Right lobe of liver (tissue), 6 donors: ENCODE data around the gene TOMM70. TPM values are rescaled to one million over a fixed set of nuclear protein-coding genes. Genes with fewer than 3 reads are reported as not detected.

Experiments used
- ATAC-seq, 4 donors: fragments of 200-7000 bp; cut with Tn5 transposase; one replicate each; pipeline ENCODE4 v1.9.1; 2020; ENCODE audit warnings: mild to moderate bottlenecking in 4 of 4, moderate library complexity in 4 of 4
- DNase-seq, 3 donors: peaks; one replicate each; pipeline ENCODE4 v3.0.0-alpha.2; 2020
- H3K27ac ChIP-seq, 3 donors: fragments of 200-600 bp; one replicate each; pipeline ENCODE4 v1.8.0; 2022
- H3K27me3 ChIP-seq, 2 donors: fragments of 200-600 bp; one replicate each; pipeline ENCODE4 v1.8.0; 2022
- H3K36me3 ChIP-seq, 4 donors: fragments of 200-600 bp; sonication (generic) in 1 of 4; one replicate each; pipeline versions ENCODE4 v1.5.1 to v1.8.0; 2017 to 2022; ENCODE audit warnings: control low read depth in 1 of 4
- H3K4me1 ChIP-seq, 4 donors: fragments of 200-600 bp; sonication (generic) in 1 of 4; one replicate each; pipeline versions ENCODE4 v1.5.1 to v1.8.0; 2017 to 2022; ENCODE audit warnings: control low read depth in 1 of 4
- H3K4me3 ChIP-seq, 3 donors: fragments of 200-600 bp; one replicate each; pipeline ENCODE4 v1.8.0; 2022
- H3K9me3 ChIP-seq, 4 donors: fragments of 200-600 bp; sonication (generic) in 1 of 4; one replicate each; pipeline versions ENCODE4 v1.5.1 to v1.8.0; 2017 to 2022; ENCODE audit warnings: control low read depth in 1 of 4
- CTCF ChIP-seq, 4 donors: fragments of 200-600 bp in 3 of 4; fragments of 450-650 bp in 1 of 4; IDR thresholded peaks; one replicate each; pipeline versions ENCODE4 v1.5.1 to v1.8.0; 2016 to 2022; ENCODE audit warnings: antibody characterized with exemption in 4 of 4, mild to moderate bottlenecking in 2 of 4
- POLR2A ChIP-seq: fragments of 450-650 bp; IDR thresholded peaks from one replicate; pipeline ENCODE4 v1.6.1; 2017; ENCODE audit warnings: antibody characterized with exemption, mild to moderate bottlenecking
- WGBS: methylation state at CpG from one replicate; pipeline ENCODE4 v1.1.6; 2018; ENCODE audit warnings: low coverage, low lambda C conversion rate; ENCODE audit not compliant: insufficient coverage; ENCODE audit errors: missing lambda C conversion rate; 5-methylcytosine and 5-hydroxymethylcytosine counted together
- intact Hi-C, 2 donors: fragments of 100-400 bp; cut with DNase I; formaldehyde crosslinking; loops; one replicate each; pipeline versions ENCODE4 v1.11.2 to v1.14.1; 2022
- total RNA-seq, 6 experiments: library from RNA; depleted of rRNA in 2 of 6; stranded (reverse); fragments of >200 nt in 2 of 6; fragmentation: NEBNext Ultra II Directional in 3 of 6; extraction: Animal tissue kit (Norgen Biotek cat#: 25700) in 3 of 6; gene quantifications; one replicate each; pipeline versions ENCODE4 v1.1.0 to v1.2.4, GENCODE V29; 2016 to 2023
- donor health status: DM: no; HTN: yes; CAD: no.
- donor health status: DM: no; HTN: no; CAD: no.
- donor health status: DM: no; HTN: no; CAD: no.
- donor health status: DM: no; HTN: yes; CAD: no.
- donor health status: DM: no; HTN: yes; CAD: no.

The TOMM70 gene
- total RNA-seq, 6 experiments from 2014 or later, result 30.2 to 44.9 (median 39.6) TPM

- no peak for ATAC-seq
- H3K4me1 ChIP-seq, result no peaks in the 10 kb centered on the region
- intact Hi-C loops, result no loop called here
- no peaks in the 10 kb centered on the region for H3K27me3 ChIP-seq
- no peak for DNase-seq
- no peak overlapping the region for H3K27ac ChIP-seq
- TF ChIP-seq POLR2A (no peak), CTCF (IDR thresholded peaks at IDR 0.05) (no peak)
- 92% methylated on average over 3 of the region's 3 CpGs for WGBS
- H3K4me3 ChIP-seq, result no peak overlapping the region
- no peaks in the 10 kb centered on the region for H3K9me3 ChIP-seq
- no peaks in the 10 kb centered on the region for H3K36me3 ChIP-seq
Observed at GRCh38 chr3:100440895-100441294, 40.0 kb upstream of the TOMM70 start.

- ATAC-seq, result no peak
- H3K27ac ChIP-seq, result no peak overlapping the region
- 91% methylated on average over 2 of the region's 2 CpGs for WGBS
Observed at GRCh38 chr3:100438623-100438974, 37.7 kb upstream of the TOMM70 start.

GRCh38 chr3:100437721-100438622 lies 37.1 kb upstream of the TOMM70 start:
- intact Hi-C loops, result no loop called here
- Histone ChIP-seq H3K27me3 (no peaks in the 10 kb centered on the region), H3K27ac (no peak overlapping the region), H3K4me3 (no peak overlapping the region), H3K36me3 (no peaks in the 10 kb centered on the region), H3K4me1 (no peaks in the 10 kb centered on the region), H3K9me3 (no peaks in the 10 kb centered on the region)
- 81% methylated on average over 3 of the region's 3 CpGs for WGBS
- DNase-seq (no peak), ATAC-seq (no peak)
- no peak for TF ChIP-seq POLR2A
- TF ChIP-seq CTCF (IDR thresholded peaks at IDR 0.05), result no peak

More at GRCh38 chr3:100438623-100438974, 37.7 kb upstream of the TOMM70 start:
- intact Hi-C loops, result no loop called here
- no peak overlapping the region for H3K4me3 ChIP-seq
- TF ChIP-seq POLR2A, result no peak
- no peaks in the 10 kb centered on the region for H3K9me3 ChIP-seq
- DNase-seq, result no peak
- H3K27me3 ChIP-seq, result no peaks in the 10 kb centered on the region
- no peaks in the 10 kb centered on the region for H3K36me3 ChIP-seq
- H3K4me1 ChIP-seq, result no peaks in the 10 kb centered on the region

GRCh38 chr3:100436951-100437350 lies 36.1 kb upstream of the TOMM70 start:
- intact Hi-C loops, result no loop called here
- no peak overlapping the region for H3K4me3 ChIP-seq
- DNase-seq, result no peak
- no peak overlapping the region for H3K27ac ChIP-seq
- no peak for ATAC-seq
- TF ChIP-seq CTCF (IDR thresholded peaks at IDR 0.05) (no peak), POLR2A (no peak)
- no peaks in the 10 kb centered on the region for H3K27me3 ChIP-seq
- H3K9me3 ChIP-seq, result no peaks in the 10 kb centered on the region
- no peaks in the 10 kb centered on the region for H3K36me3 ChIP-seq
- no peaks in the 10 kb centered on the region for H3K4me1 ChIP-seq
- WGBS, result 100% methylated on average over 2 of the region's 2 CpGs

- ATAC-seq, result no peak
Observed at GRCh38 chr3:100429187-100429716, 28.4 kb upstream of the TOMM70 start.

More at GRCh38 chr3:100429187-100429716, 28.4 kb upstream of the TOMM70 start:
- no peaks in the 10 kb centered on the region for H3K9me3 ChIP-seq
- H3K27me3 ChIP-seq, result no peaks in the 10 kb centered on the region
- no peak for DNase-seq
- H3K27ac ChIP-seq, result no peak overlapping the region
- WGBS, result 90% methylated on average over 1 of the region's 2 CpGs
- intact Hi-C loops, result no loop called here
- TF ChIP-seq CTCF (IDR thresholded peaks at IDR 0.05) (no peak), POLR2A (no peak)
- no peaks in the 10 kb centered on the region for H3K36me3 ChIP-seq
- peaks cover 0 to 25% (median 10%) of the 10 kb centered on the region in 4 donors for H3K4me1 ChIP-seq
- H3K4me3 ChIP-seq, result no peak overlapping the region
